Common myeloid progenitor, CD34-positive (primary cell): Measurements from ENCODE around the gene ANO4.
"Not testable (repeated sequence)": the region's sequence is repeated elsewhere in the genome, so short reads cannot be mapped to it uniquely, and the experiment has no call there.

Source experiments
- CTCF ChIA-PET: fragments of 350-600 bp; sonication (Branson Sonifier 250); formaldehyde crosslinking; loops from one replicate; lab custom pipeline; 2021; ENCODE audit warnings: antibody characterized with exemption; lab: Charles Lee
- POLR2A ChIA-PET: fragments of 350-600 bp; sonication (Branson Sonifier 250); formaldehyde crosslinking; loops from one replicate; lab custom pipeline; 2021; ENCODE audit warnings: antibody characterized with exemption; lab: Charles Lee
- DNase-seq, 3 donors: peaks; one replicate each; pipeline versions ENCODE4 v3.0.0 to v3.0.0-alpha.2; 2013
- H3K27ac ChIP-seq, 2 experiments: 1 replicate in 1 of 2; 2 replicates in 1 of 2; pipeline ENCODE4 v1.7.0; 2013; ENCODE audit warnings: inconsistent platforms in 2 of 2, low read length in 2 of 2, mild to moderate bottlenecking in 2 of 2, low read depth in 1 of 2, moderate library complexity in 1 of 2; ENCODE audit not compliant: severe bottlenecking in 2 of 2, insufficient read depth in 1 of 2, poor library complexity in 1 of 2
- H3K27me3 ChIP-seq, 5 experiments: replicated peaks in 2 of 5; 1 replicate in 3 of 5; 2 replicates in 2 of 5; pipeline versions ENCODE4 v1.6.1 to v1.7.0; 2013; ENCODE audit warnings: low read length in 4 of 5, mild to moderate bottlenecking in 2 of 5, moderate library complexity in 2 of 5, inconsistent platforms in 1 of 5; ENCODE audit not compliant: insufficient read depth in 5 of 5, control insufficient read depth in 4 of 5
- H3K36me3 ChIP-seq, 4 experiments: 1 replicate in 2 of 4; 2 replicates in 2 of 4; pipeline versions ENCODE4 v1.6.1 to v1.7.0; 2013; ENCODE audit warnings: low read length in 3 of 4, control low read depth in 1 of 4, mild to moderate bottlenecking in 1 of 4; ENCODE audit not compliant: control insufficient read depth in 4 of 4, insufficient read depth in 4 of 4
- H3K4me1 ChIP-seq, 4 experiments: 1 replicate in 3 of 4; 2 replicates in 1 of 4; pipeline versions ENCODE4 v1.6.1 to v1.7.1; 2013; ENCODE audit warnings: low read length in 3 of 4, mild to moderate bottlenecking in 3 of 4, control low read depth in 1 of 4, inconsistent platforms in 1 of 4, moderate library complexity in 1 of 4; ENCODE audit not compliant: control insufficient read depth in 4 of 4, insufficient read depth in 4 of 4; ENCODE audit errors: control extremely low read depth in 1 of 4
- H3K4me3 ChIP-seq, 7 experiments: 1 replicate in 4 of 7; 2 replicates in 3 of 7; pipeline versions ENCODE4 v1.5.1 to v1.7.0; 2013; ENCODE audit warnings: mild to moderate bottlenecking in 7 of 7, low read length in 6 of 7, moderate library complexity in 6 of 7, inconsistent platforms in 2 of 7, low read depth in 2 of 7, control low read depth in 1 of 7; ENCODE audit not compliant: insufficient read depth in 4 of 7, control insufficient read depth in 1 of 7; ENCODE audit errors: extremely low read depth in 1 of 7
- H3K9me3 ChIP-seq, 5 experiments: 1 replicate in 4 of 5; 2 replicates in 1 of 5; pipeline versions ENCODE4 v1.6.1 to v1.7.1; 2013; ENCODE audit warnings: low read length in 4 of 5, mild to moderate bottlenecking in 2 of 5, inconsistent platforms in 1 of 5, low read depth in 1 of 5, moderate library complexity in 1 of 5; ENCODE audit not compliant: control insufficient read depth in 4 of 5, insufficient read depth in 2 of 5; ENCODE audit errors: control extremely low read depth in 1 of 5
- WGBS: methylation state at CpG from one replicate; pipeline ENCODE4 v1.1.5; 2013; ENCODE audit not compliant: insufficient coverage; 5-methylcytosine and 5-hydroxymethylcytosine counted together

Gene ANO4

GRCh38 chr12:101111441-101111840, 316.9 kb downstream of the ANO4 start:
- DNase-seq: no peak
- no peaks in the 10 kb centered on the region for H3K4me1 ChIP-seq
- ChIA-PET CTCF (no interaction called here), POLR2A (no interaction called here)
- WGBS: 90% methylated on average over 2 of the region's 2 CpGs
- no peaks in the 10 kb centered on the region for H3K36me3 ChIP-seq
- peaks cover 0 to 1% (median 0%) of the 10 kb centered on the region in 5 experiments for H3K27me3 ChIP-seq
- no peak overlapping the region for H3K27ac ChIP-seq
- no peak overlapping the region for H3K4me3 ChIP-seq
- H3K9me3 ChIP-seq: no peaks in the 10 kb centered on the region

DNA sequence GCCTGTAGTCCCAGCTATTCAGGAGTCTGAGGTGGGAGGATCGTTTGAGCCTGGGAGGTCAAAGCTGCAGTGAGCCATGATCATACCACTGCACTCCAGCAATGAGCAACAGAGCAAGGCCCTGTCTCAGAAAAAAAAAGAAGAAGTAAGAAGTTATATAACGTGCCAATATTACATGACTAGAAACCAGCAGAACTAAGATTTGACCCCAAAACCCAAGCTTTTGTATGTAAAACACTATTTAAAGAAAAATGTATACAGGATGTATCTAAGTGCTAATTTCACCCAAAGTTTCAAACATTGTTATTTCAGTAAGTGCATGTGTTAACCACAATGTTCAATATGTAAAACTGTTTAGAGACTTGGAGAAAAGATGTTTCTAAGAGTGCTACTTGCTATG, 320.8 kb downstream of the ANO4 start:
- ChIA-PET POLR2A (no interaction called here), CTCF (no interaction called here)
- no peak overlapping the region for H3K27ac ChIP-seq
- no CpG with 5 or more reads among the region's 2 CpGs for WGBS
- no peaks in the 10 kb centered on the region for H3K4me1 ChIP-seq
- peaks cover 0 to 2% (median 0%) of the 10 kb centered on the region in 5 experiments for H3K9me3 ChIP-seq
- no peaks in the 10 kb centered on the region for H3K27me3 ChIP-seq
- H3K36me3 ChIP-seq: no peaks in the 10 kb centered on the region
- DNase-seq: no peak
- no peak overlapping the region for H3K4me3 ChIP-seq

- Histone ChIP-seq H3K27ac (no peak overlapping the region), H3K4me3 (no peak overlapping the region), H3K27me3 (no peaks in the 10 kb centered on the region), H3K9me3 (peaks cover 0 to 2% (median 0%) of the 10 kb centered on the region in 5 experiments), H3K4me1 (no peaks in the 10 kb centered on the region), H3K36me3 (no peaks in the 10 kb centered on the region)
- ChIA-PET CTCF (no interaction called here), POLR2A (no interaction called here)
- no peak for DNase-seq
- 100% methylated on average over 2 of the region's 4 CpGs for WGBS
These were observed 322.3 kb downstream of the ANO4 start for GRCh38 chr12:101116911-101117310.

DNA sequence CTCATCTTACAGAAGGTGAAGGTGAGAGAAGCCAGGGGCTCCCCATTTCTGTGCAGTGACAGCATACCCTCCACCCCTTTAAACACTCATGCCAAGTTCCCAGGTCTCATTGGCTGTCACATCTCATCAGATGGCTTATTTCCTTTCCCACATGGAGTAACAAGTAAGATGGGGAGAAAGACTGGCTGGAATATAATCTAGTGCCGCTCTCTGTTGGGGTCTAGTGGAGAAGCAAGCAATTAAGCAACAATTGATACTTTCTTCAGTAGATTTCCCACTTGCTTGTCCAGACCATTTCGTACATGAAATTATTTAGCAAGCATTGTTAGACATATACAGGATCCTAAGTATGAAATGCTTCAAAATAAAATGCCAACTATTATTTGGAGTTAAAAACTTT, 323.3 kb downstream of the ANO4 start:
- DNase-seq: no peak
- H3K27ac ChIP-seq: no peak overlapping the region
- POLR2A ChIA-PET: no interaction called here
- peaks cover 0 to 2% (median 0%) of the 10 kb centered on the region in 5 experiments for H3K9me3 ChIP-seq
- WGBS: no CpG with 5 or more reads among the region's 2 CpGs
- H3K4me1 ChIP-seq: no peaks in the 10 kb centered on the region
- H3K4me3 ChIP-seq: no peak overlapping the region
- CTCF ChIA-PET: no interaction called here
- no peaks in the 10 kb centered on the region for H3K36me3 ChIP-seq
- H3K27me3 ChIP-seq: no peaks in the 10 kb centered on the region

GRCh38 chr12:101127521-101128219, 333.1 kb downstream of the ANO4 start:
- no peaks in the 10 kb centered on the region for H3K9me3 ChIP-seq
- ChIA-PET POLR2A (no interaction called here), CTCF (no interaction called here)
- 94% methylated on average over 6 of the region's 6 CpGs for WGBS
- H3K27me3 ChIP-seq: no peaks in the 10 kb centered on the region
- no peaks in the 10 kb centered on the region for H3K36me3 ChIP-seq
- no peak overlapping the region for H3K27ac ChIP-seq
- DNase-seq: no peak
- no peak overlapping the region for H3K4me3 ChIP-seq
- no peaks in the 10 kb centered on the region for H3K4me1 ChIP-seq

GRCh38 chr12:101145777-101146431, 351.3 kb downstream of the ANO4 start:
- WGBS: 95% methylated on average over 23 of the region's 35 CpGs
- H3K27ac ChIP-seq, H3K36me3 ChIP-seq, H3K4me1 ChIP-seq, H3K27me3 ChIP-seq, H3K4me3 ChIP-seq, POLR2A ChIA-PET, H3K9me3 ChIP-seq, CTCF ChIA-PET, DNase-seq: not testable (repeated sequence)

DNA sequence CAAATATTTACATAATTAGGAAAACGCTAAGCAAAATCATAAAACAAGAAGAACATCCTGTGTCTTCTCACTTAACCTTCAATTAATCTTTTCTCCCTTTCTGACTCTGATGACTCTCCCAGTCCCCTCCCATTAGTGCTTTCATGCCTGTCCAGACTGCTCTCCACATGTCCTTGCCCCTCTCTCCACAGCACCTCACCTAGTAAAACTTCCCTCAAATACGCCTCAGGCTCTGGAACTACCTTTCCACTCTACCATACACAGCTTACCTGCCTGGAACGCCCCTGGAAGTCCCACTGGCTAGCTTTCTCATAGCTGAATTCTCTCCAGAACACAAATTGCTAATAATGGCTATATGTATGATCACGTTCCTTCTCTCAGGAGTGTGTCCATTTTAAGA, 370.7 kb downstream of the ANO4 start:
- CTCF ChIA-PET: no interaction called here
- POLR2A ChIA-PET: no interaction called here
- H3K27ac ChIP-seq: no peak overlapping the region

More for the DNA sequence above, 370.7 kb downstream of the ANO4 start:
- H3K27me3 ChIP-seq: peaks cover 0 to 3% (median 0%) of the 10 kb centered on the region in 5 experiments
- H3K4me3 ChIP-seq: no peak overlapping the region
- no peak for DNase-seq
- no peaks in the 10 kb centered on the region for H3K9me3 ChIP-seq
- WGBS: 83% methylated on average over 3 of the region's 4 CpGs
- H3K4me1 ChIP-seq: no peaks in the 10 kb centered on the region
- H3K36me3 ChIP-seq: no peaks in the 10 kb centered on the region
